Nephron (organoid): ENCODE results near the gene IL1RL1.

Experiments used
- H3K27ac Mint-ChIP-seq, 3 experiments: 2 replicates each; pipeline ENCODE4 v1.8.0; 2020; ENCODE audit warnings: mixed read lengths in 3 of 3, mild to moderate bottlenecking in 2 of 3, moderate library complexity in 1 of 3
- H3K27me3 Mint-ChIP-seq: 2 replicates; pipeline ENCODE4 v1.8.0; 2021; ENCODE audit warnings: low read depth, mild to moderate bottlenecking, moderate library complexity, mixed read lengths
- H3K36me3 Mint-ChIP-seq: 2 replicates; pipeline ENCODE4 v1.8.0; 2020; ENCODE audit warnings: low read depth, mixed read lengths
- H3K4me1 Mint-ChIP-seq: 2 replicates; pipeline ENCODE4 v1.8.0; 2020; ENCODE audit warnings: mixed read lengths
- H3K4me3 Mint-ChIP-seq, 3 experiments: 2 replicates each; pipeline ENCODE4 v1.8.0; 2020; ENCODE audit warnings: mild to moderate bottlenecking in 3 of 3, mixed read lengths in 3 of 3, moderate library complexity in 2 of 3
- H3K9me3 Mint-ChIP-seq: 2 replicates; pipeline ENCODE4 v1.8.0; 2020; ENCODE audit warnings: mixed read lengths
- TF ChIP-seq, protein P1 (sequence below), 3 experiments: fragments of 200-600 bp; sonication (generic); IDR thresholded peaks; one replicate each; pipeline ENCODE4 v1.5.0; 2021; ENCODE audit warnings: antibody characterized with exemption in 3 of 3; ENCODE audit not compliant: unreplicated experiment in 3 of 3

Gene IL1RL1

DNA sequence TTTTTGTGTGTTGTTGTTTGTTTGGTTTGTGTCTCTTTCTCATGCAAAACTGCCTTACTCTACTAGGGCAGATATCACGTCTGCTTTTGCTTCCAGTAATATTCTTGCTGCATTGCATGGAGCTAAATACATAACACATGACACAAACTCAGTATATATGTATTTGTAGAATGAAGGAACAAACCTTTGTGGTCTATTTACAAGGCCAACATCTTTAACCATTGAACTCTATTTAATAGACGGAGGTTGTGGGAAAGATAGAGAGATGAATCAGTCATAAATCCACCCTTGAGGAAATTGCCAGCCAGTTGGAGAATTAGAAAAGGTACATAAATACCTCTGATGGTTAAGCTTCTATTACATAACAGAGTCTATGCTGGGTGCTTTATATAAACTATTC lies 26.0 kb upstream of the IL1RL1 start:
- H3K27ac Mint-ChIP-seq, result no peak overlapping the region
- no peak overlapping the region for H3K4me3 Mint-ChIP-seq
- no peaks in the 10 kb centered on the region for H3K27me3 Mint-ChIP-seq
- no peaks in the 10 kb centered on the region for H3K4me1 Mint-ChIP-seq
- TF ChIP-seq, protein P1, sequence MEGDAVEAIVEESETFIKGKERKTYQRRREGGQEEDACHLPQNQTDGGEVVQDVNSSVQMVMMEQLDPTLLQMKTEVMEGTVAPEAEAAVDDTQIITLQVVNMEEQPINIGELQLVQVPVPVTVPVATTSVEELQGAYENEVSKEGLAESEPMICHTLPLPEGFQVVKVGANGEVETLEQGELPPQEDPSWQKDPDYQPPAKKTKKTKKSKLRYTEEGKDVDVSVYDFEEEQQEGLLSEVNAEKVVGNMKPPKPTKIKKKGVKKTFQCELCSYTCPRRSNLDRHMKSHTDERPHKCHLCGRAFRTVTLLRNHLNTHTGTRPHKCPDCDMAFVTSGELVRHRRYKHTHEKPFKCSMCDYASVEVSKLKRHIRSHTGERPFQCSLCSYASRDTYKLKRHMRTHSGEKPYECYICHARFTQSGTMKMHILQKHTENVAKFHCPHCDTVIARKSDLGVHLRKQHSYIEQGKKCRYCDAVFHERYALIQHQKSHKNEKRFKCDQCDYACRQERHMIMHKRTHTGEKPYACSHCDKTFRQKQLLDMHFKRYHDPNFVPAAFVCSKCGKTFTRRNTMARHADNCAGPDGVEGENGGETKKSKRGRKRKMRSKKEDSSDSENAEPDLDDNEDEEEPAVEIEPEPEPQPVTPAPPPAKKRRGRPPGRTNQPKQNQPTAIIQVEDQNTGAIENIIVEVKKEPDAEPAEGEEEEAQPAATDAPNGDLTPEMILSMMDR (IDR thresholded peaks at IDR 0.05; ENCODE audit: unreplicated experiment in 3 of 3), result no peak
- H3K9me3 Mint-ChIP-seq, result no peaks in the 10 kb centered on the region
- no peaks in the 10 kb centered on the region for H3K36me3 Mint-ChIP-seq

DNA sequence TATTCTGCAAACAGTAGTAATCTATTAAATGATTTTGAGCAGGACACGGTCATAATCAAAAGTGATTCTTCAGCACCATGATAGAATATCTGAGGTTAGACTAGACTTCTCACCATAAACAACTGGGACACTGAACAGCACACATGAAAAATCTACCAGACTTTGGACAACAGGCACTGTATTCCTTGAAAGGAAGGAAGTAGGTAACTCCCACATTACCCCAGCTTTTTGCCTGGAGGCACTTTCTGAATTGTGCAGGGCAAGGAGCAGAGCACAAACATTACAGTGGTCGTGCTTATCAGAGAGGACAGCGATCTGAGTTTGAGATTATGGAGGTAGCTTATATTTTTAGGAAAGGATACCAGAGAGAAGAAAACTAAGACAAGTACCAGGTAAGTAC lies 25.3 kb upstream of the IL1RL1 start:
- no peaks in the 10 kb centered on the region for H3K4me1 Mint-ChIP-seq
- no peaks in the 10 kb centered on the region for H3K9me3 Mint-ChIP-seq
- no peaks in the 10 kb centered on the region for H3K27me3 Mint-ChIP-seq
- no peak overlapping the region for H3K4me3 Mint-ChIP-seq
- H3K36me3 Mint-ChIP-seq, result no peaks in the 10 kb centered on the region
- no peak overlapping the region for H3K27ac Mint-ChIP-seq
- TF ChIP-seq, protein P1 (IDR thresholded peaks at IDR 0.05; ENCODE audit: unreplicated experiment in 3 of 3), result no peak

DNA sequence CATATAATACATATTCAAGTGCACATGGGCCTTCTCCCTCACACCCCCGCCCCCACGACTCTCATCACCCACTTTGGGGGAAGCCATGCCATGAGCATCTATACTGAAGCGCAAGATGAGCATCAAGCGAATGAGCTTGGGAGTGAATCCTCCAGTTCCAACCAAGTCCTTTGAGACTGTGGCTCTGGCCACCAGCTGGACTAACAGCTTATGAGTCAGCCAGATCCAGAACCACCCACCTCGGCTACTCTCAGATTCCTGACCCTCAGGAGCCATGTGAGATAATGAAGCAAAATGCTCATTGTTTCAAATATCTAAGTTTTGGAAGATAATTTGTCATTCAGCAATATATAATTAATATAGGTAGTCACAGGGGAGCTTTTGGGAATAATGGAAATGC lies 22.2 kb upstream of the IL1RL1 start:
- Mint-ChIP-seq H3K9me3 (no peaks in the 10 kb centered on the region), H3K27me3 (no peaks in the 10 kb centered on the region)

DNA sequence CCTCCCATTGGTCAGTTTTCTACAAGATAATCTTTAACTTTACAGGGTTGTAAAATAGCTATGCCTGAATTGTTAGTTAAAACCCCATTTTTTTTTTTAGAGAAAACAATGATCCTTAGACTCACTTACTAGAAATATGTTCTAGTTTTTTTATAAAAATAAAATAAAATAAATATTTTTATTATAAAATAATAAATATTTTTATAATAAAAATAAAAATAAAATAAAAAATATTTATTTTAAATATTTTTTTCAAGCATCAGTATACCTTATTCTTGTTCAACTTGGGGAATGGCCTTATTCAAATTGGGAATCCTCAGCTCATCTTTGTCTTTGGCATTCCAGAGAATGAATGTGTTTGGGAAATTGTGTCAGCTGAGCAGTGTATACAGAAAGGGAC lies 20.8 kb upstream of the IL1RL1 start:
- Mint-ChIP-seq H3K9me3 (no peaks in the 10 kb centered on the region), H3K27me3 (no peaks in the 10 kb centered on the region), H3K36me3 (no peaks in the 10 kb centered on the region), H3K4me1 (no peaks in the 10 kb centered on the region), H3K4me3 (no peak overlapping the region), H3K27ac (no peak overlapping the region)
- TF ChIP-seq, protein P1 (IDR thresholded peaks at IDR 0.05; ENCODE audit: unreplicated experiment in 3 of 3), result no peak

More for the DNA sequence above, 22.2 kb upstream of the IL1RL1 start:
- no peak overlapping the region for H3K27ac Mint-ChIP-seq
- H3K4me1 Mint-ChIP-seq, result no peaks in the 10 kb centered on the region
- H3K36me3 Mint-ChIP-seq, result no peaks in the 10 kb centered on the region
- TF ChIP-seq, protein P1 (IDR thresholded peaks at IDR 0.05; ENCODE audit: unreplicated experiment in 3 of 3), result no peak
- no peak overlapping the region for H3K4me3 Mint-ChIP-seq

DNA sequence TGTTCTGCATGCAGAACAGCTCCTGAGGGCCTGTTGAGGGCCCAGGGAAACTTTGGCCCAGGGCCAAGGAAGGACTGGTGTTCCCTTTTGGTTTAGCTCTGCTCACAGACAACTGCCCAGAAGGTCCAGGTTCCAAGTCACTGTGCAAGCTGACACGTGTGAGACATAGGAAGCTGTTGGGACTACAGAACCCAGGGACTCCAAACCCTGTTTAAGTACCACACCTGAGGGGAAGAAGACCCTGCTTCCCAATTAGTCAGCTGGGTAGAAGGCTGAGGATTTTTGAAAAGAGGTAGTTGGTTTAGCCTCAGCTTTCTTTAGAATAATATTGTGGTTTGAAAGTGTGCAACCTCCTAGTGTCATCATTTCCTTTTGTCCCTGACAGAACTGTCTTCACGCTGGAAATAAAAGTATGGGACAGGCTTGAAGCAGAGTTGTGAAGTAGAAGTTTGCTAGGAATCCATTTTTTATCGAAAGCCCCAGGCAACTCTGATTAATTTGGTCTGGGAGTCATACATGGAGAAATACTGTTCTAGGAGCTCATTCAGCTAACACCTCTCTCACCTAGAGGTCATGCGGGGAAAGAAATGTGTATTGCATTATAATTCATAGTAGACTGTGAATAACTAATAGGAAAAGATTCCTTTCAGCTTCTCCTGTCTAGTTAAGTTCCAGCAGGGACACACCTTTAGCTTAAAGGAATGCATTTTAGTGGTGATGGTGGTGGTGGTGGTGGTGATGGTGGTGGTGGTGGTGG lies 19.9 kb upstream of the IL1RL1 start:
- Mint-ChIP-seq H3K27ac (no peak overlapping the region), H3K9me3 (no peaks in the 10 kb centered on the region), H3K27me3 (no peaks in the 10 kb centered on the region), H3K36me3 (no peaks in the 10 kb centered on the region), H3K4me1 (no peaks in the 10 kb centered on the region), H3K4me3 (no peak overlapping the region)
- TF ChIP-seq, protein P1 (IDR thresholded peaks at IDR 0.05; ENCODE audit: unreplicated experiment in 3 of 3), result no peak
